ENCODE results near the gene CD247.

CD247 gene

GRCh38 chr1:167551362-167551761 is 33.0 kb upstream of the CD247 start:
- Mint-ChIP-seq H3K36me3 (peaks cover 2% of the 10 kb centered on the region), H3K4me3 (no peak overlapping the region), H3K27ac (no peak overlapping the region), H3K9me3 (no peaks in the 10 kb centered on the region), H3K4me1 (peaks cover 26% of the 10 kb centered on the region), H3K27me3 (peaks cover 5% of the 10 kb centered on the region)
- DNase-seq = no peak
- CTCF ChIA-PET = interaction anchor here (4.9 kb wide), 1 partner anchor 11 kb away, joined by 33 read pairs; no protein-coding TSS in a partner anchor

DNA sequence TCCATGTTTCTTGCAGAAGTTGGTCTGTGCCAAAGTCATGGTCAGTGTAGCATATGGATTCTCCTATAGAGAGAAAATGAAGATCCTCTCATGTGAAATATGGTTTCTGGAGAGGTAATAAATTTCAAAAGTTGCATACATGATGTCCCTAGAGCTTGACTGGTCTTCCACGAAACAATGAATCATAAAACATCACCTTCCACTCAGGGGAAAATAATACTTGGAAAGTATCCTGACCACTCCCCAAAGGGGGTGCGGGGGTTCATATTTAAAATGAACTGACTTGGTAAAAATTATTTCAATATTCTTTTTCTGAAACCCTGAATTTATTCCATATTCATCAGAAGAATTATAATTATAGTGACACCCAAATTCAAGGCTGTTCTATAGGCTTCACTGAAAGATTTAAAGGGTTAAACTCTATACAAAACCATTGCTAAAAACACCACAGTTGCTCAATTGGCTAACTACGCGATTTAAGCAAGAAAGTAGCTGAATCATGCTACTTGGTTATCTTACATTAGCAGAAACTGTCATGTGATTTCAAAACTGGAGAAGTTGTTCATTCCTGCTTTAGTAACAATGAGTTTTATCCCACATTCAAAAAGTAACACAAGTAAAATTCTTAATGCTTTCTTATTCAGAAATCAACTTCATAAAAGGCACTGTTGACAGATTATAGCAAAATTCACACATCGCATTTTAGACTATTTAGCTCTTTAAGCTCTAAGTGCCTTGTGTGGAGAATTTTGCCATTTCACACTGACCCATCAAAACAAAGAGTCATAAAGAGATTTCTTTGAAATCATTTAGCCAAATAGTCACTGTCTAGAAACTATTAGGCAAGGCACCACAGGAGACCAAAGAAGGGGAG is 30.0 kb upstream of the CD247 start:
- H3K27ac Mint-ChIP-seq = no peak overlapping the region
- H3K27me3 Mint-ChIP-seq = no peaks in the 10 kb centered on the region
- DNase-seq = no peak
- H3K36me3 Mint-ChIP-seq = peaks cover 4% of the 10 kb centered on the region
- CTCF ChIA-PET = interaction anchor here (1.3 to 1.6 kb wide), 3 partner anchors 8 to 88 kb away, joined by 3 to 10 read pairs (median 5); no protein-coding TSS in a partner anchor
- no peak overlapping the region for H3K4me3 Mint-ChIP-seq
- no peaks in the 10 kb centered on the region for H3K9me3 Mint-ChIP-seq
- peaks cover 21% of the 10 kb centered on the region for H3K4me1 Mint-ChIP-seq

DNA sequence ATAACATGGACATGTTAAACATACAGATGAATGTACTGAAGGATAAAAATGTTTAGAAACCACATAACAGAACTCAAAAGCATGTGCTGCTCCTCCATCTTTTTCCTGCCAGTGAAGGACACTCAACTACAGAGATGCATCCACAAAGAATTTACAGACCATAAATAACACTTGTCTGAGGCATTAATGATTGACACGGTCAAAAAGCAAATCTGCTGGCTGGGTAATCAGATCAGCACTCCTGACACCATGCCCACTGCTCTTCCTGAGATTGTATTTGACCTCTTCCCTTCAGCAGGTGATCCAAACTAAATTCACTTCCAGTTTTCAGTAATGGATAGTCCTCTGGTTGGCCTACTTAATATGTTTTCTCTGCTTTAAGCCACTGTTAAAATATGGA is 28.6 kb upstream of the CD247 start:
- H3K4me3 Mint-ChIP-seq = no peak overlapping the region
- no peaks in the 10 kb centered on the region for H3K27me3 Mint-ChIP-seq
- no peak for DNase-seq
- CTCF ChIA-PET = interaction anchor here (0.6 kb wide), 1 partner anchor 9 kb away, joined by 3 read pairs; no protein-coding TSS in a partner anchor
- no peaks in the 10 kb centered on the region for H3K9me3 Mint-ChIP-seq
- H3K36me3 Mint-ChIP-seq = peaks cover 4% of the 10 kb centered on the region
- peaks cover 27% of the 10 kb centered on the region for H3K4me1 Mint-ChIP-seq
- H3K27ac Mint-ChIP-seq = no peak overlapping the region

DNA sequence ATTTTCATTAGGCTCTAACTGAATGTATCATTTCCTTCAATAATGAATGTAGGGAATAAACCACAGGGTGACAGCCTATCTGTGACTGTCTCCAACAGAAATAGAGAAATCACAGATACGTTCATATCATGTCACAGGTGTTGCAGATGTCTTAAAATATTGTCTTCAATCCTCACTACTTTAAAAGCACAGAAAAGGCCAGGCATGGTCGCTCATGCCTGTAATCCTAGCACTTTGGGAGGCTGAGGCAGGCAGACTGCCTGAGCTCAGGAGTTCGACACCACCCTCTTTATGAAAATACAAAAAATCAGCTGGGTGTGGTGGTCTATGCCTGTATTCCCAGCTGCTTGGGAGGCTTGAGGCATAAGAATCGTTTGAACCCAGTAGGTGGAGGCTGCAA is 27.0 kb upstream of the CD247 start:
- H3K27ac Mint-ChIP-seq = no peak overlapping the region
- CTCF ChIA-PET = interaction anchor here (1.1 to 1.4 kb wide), 2 partner anchors 10 to 143 kb away, joined by 4 read pairs; no protein-coding TSS in a partner anchor
- H3K36me3 Mint-ChIP-seq = peaks cover 4% of the 10 kb centered on the region
- DNase-seq = no peak
- H3K27me3 Mint-ChIP-seq = no peaks in the 10 kb centered on the region
- H3K4me3 Mint-ChIP-seq = no peak overlapping the region
- H3K4me1 Mint-ChIP-seq = peaks cover 38% of the 10 kb centered on the region
- H3K9me3 Mint-ChIP-seq = no peaks in the 10 kb centered on the region

DNA sequence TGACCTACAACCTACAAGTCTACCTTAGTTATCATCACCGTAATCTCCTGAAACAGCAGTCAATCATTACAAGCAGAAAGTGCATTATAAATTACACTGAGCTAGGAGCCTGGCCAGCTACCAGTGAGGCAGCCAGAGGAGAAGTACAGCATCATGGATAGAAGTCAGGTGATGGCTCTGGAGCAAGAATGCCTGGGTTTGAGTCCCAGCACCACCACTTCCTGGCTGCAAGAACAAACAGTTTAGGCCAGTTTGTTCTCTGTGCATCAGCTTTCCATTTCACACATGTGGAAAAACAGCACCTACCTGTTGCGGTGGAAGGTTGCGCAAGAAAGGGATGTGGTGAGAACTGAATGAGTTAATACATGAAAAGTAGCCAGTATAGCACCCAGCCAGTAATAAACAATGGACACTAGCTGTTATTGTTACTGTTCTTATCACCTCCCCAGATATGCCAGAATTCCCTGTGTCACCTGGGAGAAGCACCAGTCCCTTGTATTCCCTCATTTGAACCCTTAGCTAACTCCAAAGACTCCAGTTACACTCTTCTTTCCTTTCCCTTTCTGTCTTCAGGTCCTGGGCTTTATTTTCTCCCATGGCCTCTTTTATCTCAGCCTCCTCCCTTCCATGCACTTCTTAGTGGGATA is 26.2 kb upstream of the CD247 start:
- peaks cover 4% of the 10 kb centered on the region for H3K36me3 Mint-ChIP-seq
- H3K9me3 Mint-ChIP-seq = no peaks in the 10 kb centered on the region
- DNase-seq = no peak
- peaks cover 42% of the 10 kb centered on the region for H3K4me1 Mint-ChIP-seq
- H3K4me3 Mint-ChIP-seq = no peak overlapping the region
- no peaks in the 10 kb centered on the region for H3K27me3 Mint-ChIP-seq
- CTCF ChIA-PET = interaction anchor here (0.7 to 1.4 kb wide), 5 partner anchors 11 to 144 kb away, joined by 3 to 5 read pairs (median 4); no protein-coding TSS in a partner anchor
- no peak overlapping the region for H3K27ac Mint-ChIP-seq

- Mint-ChIP-seq H3K27me3 (no peaks in the 10 kb centered on the region), H3K36me3 (peaks cover 4% of the 10 kb centered on the region), H3K4me3 (no peak overlapping the region), H3K4me1 (peaks cover 51% of the 10 kb centered on the region), H3K27ac (no peak overlapping the region), H3K9me3 (no peaks in the 10 kb centered on the region)
- no peak for DNase-seq
- CTCF ChIA-PET = interaction anchor here (1.0 kb wide), 1 partner anchor 10 kb away, joined by 3 read pairs; no protein-coding TSS in a partner anchor
Measured at GRCh38 chr1:167543199-167543990, 25.1 kb upstream of the CD247 start.

GRCh38 chr1:167542109-167543032 is 24.0 kb upstream of the CD247 start:
- DNase-seq = no peak
- Mint-ChIP-seq H3K4me3 (no peak overlapping the region), H3K27ac (peak overlapping the region; percentile 2), H3K27me3 (no peaks in the 10 kb centered on the region), H3K4me1 (peaks cover 51% of the 10 kb centered on the region), H3K36me3 (peaks cover 4% of the 10 kb centered on the region), H3K9me3 (no peaks in the 10 kb centered on the region)
- CTCF ChIA-PET = interaction anchor here (0.5 to 3.2 kb wide), 12 partner anchors 9 to 278 kb away, joined by 3 to 33 read pairs (median 4); partner anchors contain the start of gene CREG1

GRCh38 chr1:167541610-167542009 is 23.3 kb upstream of the CD247 start:
- peaks cover 2% of the 10 kb centered on the region for H3K36me3 Mint-ChIP-seq
- H3K27me3 Mint-ChIP-seq = peaks cover 4% of the 10 kb centered on the region
- no peak overlapping the region for H3K27ac Mint-ChIP-seq
- H3K4me3 Mint-ChIP-seq = no peak overlapping the region
- H3K9me3 Mint-ChIP-seq = no peaks in the 10 kb centered on the region
- CTCF ChIA-PET = interaction anchor here (0.5 to 3.2 kb wide), 16 partner anchors 9 to 279 kb away, joined by 3 to 33 read pairs (median 4); partner anchors contain the start of gene CREG1
- no peak for DNase-seq
- H3K4me1 Mint-ChIP-seq = peaks cover 51% of the 10 kb centered on the region

DNA sequence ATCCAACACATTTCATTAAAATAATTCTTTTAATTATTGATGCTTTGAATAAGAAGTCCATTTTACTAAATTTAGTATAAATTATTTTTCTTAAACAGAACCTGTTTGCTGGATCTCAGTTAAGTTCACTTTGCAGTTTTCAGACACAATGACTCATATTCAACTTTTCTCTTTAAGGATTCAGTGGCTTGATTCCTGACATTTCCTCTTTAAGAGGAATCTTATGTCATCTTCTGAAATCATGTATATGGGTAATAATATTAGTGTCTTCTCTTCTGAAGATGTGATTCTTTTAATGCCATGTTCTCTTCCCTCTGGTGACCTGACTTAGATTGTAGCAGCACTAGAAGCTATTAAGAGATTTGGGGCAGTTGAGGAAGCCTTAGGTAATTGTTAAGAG is 22.7 kb upstream of the CD247 start:
- H3K36me3 Mint-ChIP-seq = peaks cover 2% of the 10 kb centered on the region
- DNase-seq = no peak
- CTCF ChIA-PET = interaction anchor here (0.6 to 3.2 kb wide), 31 partner anchors 8 to 472 kb away, joined by 3 to 33 read pairs (median 6); partner anchors contain the start of genes CD247 and CREG1
- H3K27ac Mint-ChIP-seq = no peak overlapping the region
- H3K27me3 Mint-ChIP-seq = peaks cover 4% of the 10 kb centered on the region
- H3K9me3 Mint-ChIP-seq = no peaks in the 10 kb centered on the region
- H3K4me1 Mint-ChIP-seq = peaks cover 51% of the 10 kb centered on the region
- no peak overlapping the region for H3K4me3 Mint-ChIP-seq

DNA sequence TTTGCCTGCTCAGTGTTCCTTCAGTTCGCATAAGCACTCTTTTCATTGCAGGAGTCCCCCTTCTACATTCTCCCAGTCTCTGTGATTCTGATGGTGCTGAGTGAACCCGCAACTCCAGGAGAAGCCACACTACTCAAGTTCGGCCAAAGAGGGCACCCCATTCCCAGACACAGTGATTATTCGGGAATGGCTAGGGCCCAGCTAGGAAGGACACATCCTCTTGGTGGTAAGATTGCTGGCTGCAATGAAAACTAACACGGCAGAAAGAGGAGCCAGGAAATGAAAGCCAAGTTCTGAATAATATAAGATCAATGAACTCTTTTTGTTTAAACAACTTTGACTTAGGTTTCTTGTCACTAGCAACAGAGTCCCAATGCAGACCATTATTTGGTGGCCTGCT is 20.3 kb upstream of the CD247 start:
- Mint-ChIP-seq H3K4me1 (peaks cover 39% of the 10 kb centered on the region), H3K27me3 (peaks cover 16% of the 10 kb centered on the region), H3K9me3 (no peaks in the 10 kb centered on the region), H3K36me3 (no peaks in the 10 kb centered on the region), H3K4me3 (no peak overlapping the region), H3K27ac (no peak overlapping the region)
- CTCF ChIA-PET = interaction anchor here (0.6 to 1.1 kb wide), 3 partner anchors 9 to 89 kb away, joined by 3 read pairs; no protein-coding TSS in a partner anchor
- no peak for DNase-seq

GRCh38 chr1:167533851-167534300 is 15.5 kb upstream of the CD247 start:
- no peaks in the 10 kb centered on the region for H3K9me3 Mint-ChIP-seq

GRCh38 chr1:167532964-167533824 is 14.9 kb upstream of the CD247 start:
- DNase-seq = no peak
- CTCF ChIA-PET = interaction anchor here (0.6 to 4.6 kb wide), 43 partner anchors 8 to 474 kb away, joined by 3 to 57 read pairs (median 5); partner anchors contain the start of genes CD247 and CREG1
- no peaks in the 10 kb centered on the region for H3K9me3 Mint-ChIP-seq

More at GRCh38 chr1:167533851-167534300, 15.5 kb upstream of the CD247 start:
- CTCF ChIA-PET = interaction anchor here (0.6 to 4.6 kb wide), 50 partner anchors 7 to 475 kb away, joined by 3 to 57 read pairs (median 5); partner anchors contain the start of genes CD247, CREG1 and POU2F1
- no peak overlapping the region for H3K27ac Mint-ChIP-seq
- H3K36me3 Mint-ChIP-seq = no peaks in the 10 kb centered on the region
- peaks cover 6% of the 10 kb centered on the region for H3K4me1 Mint-ChIP-seq
- peak; percentile 73 for DNase-seq
- no peak overlapping the region for H3K4me3 Mint-ChIP-seq
- H3K27me3 Mint-ChIP-seq = peaks cover 29% of the 10 kb centered on the region

More at GRCh38 chr1:167532964-167533824, 14.9 kb upstream of the CD247 start:
- Mint-ChIP-seq H3K27ac (no peak overlapping the region), H3K4me3 (no peak overlapping the region), H3K4me1 (peaks cover 3% of the 10 kb centered on the region), H3K27me3 (peaks cover 29% of the 10 kb centered on the region), H3K36me3 (no peaks in the 10 kb centered on the region)

Data from activated naive CD4-positive, alpha-beta T cell treated with anti-CD3 and anti-CD28 coated beads, Interleukin-2, amount 10 ng/mL, durations not matched to agents 7 days and 5 days (primary cell).